H9 (cell line): ENCODE measurements around the gene NUP43. TPM values are rescaled to one million over a fixed set of nuclear protein-coding genes. Genes with fewer than 3 reads are reported as not detected.

ENCODE experiments used
- DNase-seq: peaks from one replicate; pipeline ENCODE4 v3.0.0-alpha.2; 2017
- H2AFZ ChIP-seq: one replicate; pipeline ENCODE4 v1.6.1; 2013; ENCODE audit warnings: mild to moderate bottlenecking, low read length, control low read depth, moderate library complexity
- H2AK5ac ChIP-seq: 2 replicates; pipeline ENCODE4 v1.6.1; 2013; ENCODE audit warnings: low read length, control low read depth, mixed read lengths; ENCODE audit not compliant: insufficient read length
- H2BK120ac ChIP-seq: one replicate; pipeline ENCODE4 v1.6.1; 2013; ENCODE audit warnings: low read depth, mild to moderate bottlenecking, low read length, control low read depth, inconsistent platforms; ENCODE audit not compliant: poor library complexity, severe bottlenecking
- H2BK12ac ChIP-seq: 2 replicates; pipeline ENCODE4 v1.6.1; 2013; ENCODE audit warnings: low read length, control low read depth, mixed read lengths, low read depth; ENCODE audit not compliant: insufficient read length
- H2BK15ac ChIP-seq: 2 replicates; pipeline ENCODE4 v1.6.1; 2013; ENCODE audit warnings: low read depth, low read length, control low read depth
- H2BK20ac ChIP-seq: one replicate; pipeline ENCODE4 v1.6.1; 2013; ENCODE audit warnings: low read depth, mild to moderate bottlenecking, low read length, control low read depth, inconsistent platforms; ENCODE audit not compliant: poor library complexity, severe bottlenecking
- H2BK5ac ChIP-seq: 2 replicates; pipeline ENCODE4 v1.6.1; 2013; ENCODE audit warnings: low read length, control low read depth, mixed read lengths; ENCODE audit not compliant: insufficient read length
- H3K14ac ChIP-seq: 2 replicates; pipeline ENCODE4 v1.6.1; 2013; ENCODE audit warnings: low read length, control low read depth; ENCODE audit not compliant: insufficient read depth
- H3K18ac ChIP-seq: 2 replicates; pipeline ENCODE4 v1.6.1; 2013; ENCODE audit warnings: low read depth, mild to moderate bottlenecking, mixed read lengths, low read length, control low read depth; ENCODE audit not compliant: insufficient read length
- H3K23ac ChIP-seq: 2 replicates; pipeline ENCODE4 v1.6.1; 2013; ENCODE audit warnings: low read length, control low read depth, mixed read lengths, low read depth; ENCODE audit not compliant: insufficient read length
- H3K23me2 ChIP-seq: 2 replicates; pipeline ENCODE4 v1.6.1; 2013; ENCODE audit warnings: low read depth, mild to moderate bottlenecking, mixed read lengths, low read length, control low read depth; ENCODE audit not compliant: insufficient read length, poor library complexity, severe bottlenecking
- H3K27ac ChIP-seq: 2 replicates; pipeline ENCODE4 v1.5.1; 2013; ENCODE audit warnings: low read length, control low read depth, mixed read lengths, low read depth; ENCODE audit not compliant: insufficient read length
- H3K27me3 ChIP-seq: 2 replicates; pipeline ENCODE4 v1.6.1; 2013; ENCODE audit warnings: low read length, control low read depth, inconsistent platforms; ENCODE audit not compliant: insufficient read depth
- H3K4ac ChIP-seq: 2 replicates; pipeline ENCODE4 v1.6.1; 2013; ENCODE audit warnings: low read depth, mild to moderate bottlenecking, control low read depth, inconsistent platforms, low read length, moderate library complexity
- H3K4me1 ChIP-seq: 2 replicates; pipeline ENCODE4 v1.6.1; 2013; ENCODE audit warnings: low read length, control low read depth, inconsistent platforms; ENCODE audit not compliant: insufficient read depth
- H3K4me2 ChIP-seq: 2 replicates; pipeline ENCODE4 v1.6.1; 2013; ENCODE audit warnings: low read length, control low read depth, mixed read lengths; ENCODE audit not compliant: insufficient read length, insufficient read depth
- H3K56ac ChIP-seq: 2 replicates; pipeline ENCODE4 v1.6.1; 2013; ENCODE audit warnings: low read depth, mild to moderate bottlenecking, mixed read lengths, low read length, control low read depth; ENCODE audit not compliant: insufficient read length
- H3K79me1 ChIP-seq: 2 replicates; pipeline ENCODE4 v1.6.1; 2013; ENCODE audit warnings: low read depth, mild to moderate bottlenecking, moderate library complexity, low read length, control low read depth, inconsistent platforms; ENCODE audit not compliant: insufficient read depth, poor library complexity, severe bottlenecking
- H3K79me2 ChIP-seq: 2 replicates; pipeline ENCODE4 v1.6.1; 2013; ENCODE audit warnings: low read length, control low read depth, inconsistent platforms; ENCODE audit not compliant: insufficient read depth
- H3K9ac ChIP-seq: 2 replicates; pipeline ENCODE4 v1.6.1; 2013; ENCODE audit warnings: low read length, control low read depth, mixed read lengths; ENCODE audit not compliant: insufficient read length; ENCODE audit errors: extremely low read depth
- H3K9me3 ChIP-seq: one replicate; pipeline ENCODE4 v1.6.1; 2013; ENCODE audit warnings: low read depth, low read length, inconsistent platforms; ENCODE audit not compliant: control insufficient read depth
- H3T11ph ChIP-seq: one replicate; pipeline ENCODE4 v1.6.1; 2013; ENCODE audit warnings: mild to moderate bottlenecking, low read length, control low read depth, inconsistent platforms
- H4K20me1 ChIP-seq: one replicate; pipeline ENCODE4 v1.6.1; 2013; ENCODE audit not compliant: control insufficient read depth, insufficient read length, insufficient read depth
- H4K5ac ChIP-seq: 2 replicates; pipeline ENCODE4 v1.6.1; 2013; ENCODE audit warnings: low read depth, mild to moderate bottlenecking, mixed read lengths, low read length, control low read depth; ENCODE audit not compliant: insufficient read length
- H4K8ac ChIP-seq: replicated peaks from 2 replicates; pipeline ENCODE4 v1.6.1; 2013; ENCODE audit warnings: low read length, control low read depth, mixed read lengths, low read depth; ENCODE audit not compliant: insufficient read length
- H4K91ac ChIP-seq: 2 replicates; pipeline ENCODE4 v1.6.1; 2013; ENCODE audit warnings: low read depth, mild to moderate bottlenecking, moderate library complexity, mixed read lengths, low read length, control low read depth; ENCODE audit not compliant: insufficient read length
- H3K27ac Mint-ChIP-seq, 3 experiments: 2 replicates in 2 of 3; 3 replicates in 1 of 3; pipeline ENCODE4 v1.8.0; 2020 to 2021; ENCODE audit warnings: mixed read lengths in 3 of 3, mild to moderate bottlenecking in 1 of 3, moderate library complexity in 1 of 3
- H3K27me3 Mint-ChIP-seq: 2 replicates; pipeline ENCODE4 v1.8.0; 2021; ENCODE audit warnings: low read depth, mild to moderate bottlenecking, moderate library complexity, mixed read lengths
- H3K36me3 Mint-ChIP-seq, 3 experiments: 2 replicates in 2 of 3; 3 replicates in 1 of 3; pipeline ENCODE4 v1.8.0; 2020 to 2021; ENCODE audit warnings: low read depth in 3 of 3, mixed read lengths in 3 of 3; ENCODE audit not compliant: insufficient read depth in 1 of 3
- H3K4me1 Mint-ChIP-seq, 2 experiments: 2 replicates each; pipeline ENCODE4 v1.8.0; 2020; ENCODE audit warnings: mixed read lengths in 2 of 2
- H3K4me3 Mint-ChIP-seq, 2 experiments: 2 replicates in 1 of 2; 3 replicates in 1 of 2; pipeline ENCODE4 v1.8.0; 2020 to 2021; ENCODE audit warnings: mild to moderate bottlenecking in 2 of 2, mixed read lengths in 2 of 2, moderate library complexity in 1 of 2
- H3K9me3 Mint-ChIP-seq, 2 experiments: 2 replicates in 1 of 2; 3 replicates in 1 of 2; pipeline ENCODE4 v1.8.0; 2020; ENCODE audit warnings: mild to moderate bottlenecking in 2 of 2, mixed read lengths in 2 of 2, moderate library complexity in 1 of 2
- CTCF ChIP-seq: fragments of 200-600 bp; sonication (generic); conservative IDR thresholded peaks from 3 replicates; pipeline ENCODE4 v1.8.0; 2021; ENCODE audit warnings: antibody characterized with exemption, mild to moderate bottlenecking
- WGBS: extraction: QIAGEN DNeasy Blood & Tissue Kit; methylation state at CpG from one replicate; pipeline ENCODE4 v1.1.7; 2013; ENCODE audit warnings: missing lambda C conversion rate, low lambda C conversion rate, mixed read lengths; ENCODE audit not compliant: insufficient read length; ENCODE audit errors: extremely low coverage; 5-methylcytosine and 5-hydroxymethylcytosine counted together
- total RNA-seq: library from RNA; stranded (reverse); gene quantifications from 2 replicates; pipeline ENCODE4 v1.2.1, GENCODE V29; 2021

Gene NUP43
- total RNA-seq, 1 experiment from 2014 or later, result 92.1 TPM

GRCh38 chr6:149782337-149782736, 36.0 kb upstream of the NUP43 start:
- no peak overlapping the region for H4K91ac ChIP-seq

More at GRCh38 chr6:149782337-149782736, 36.0 kb upstream of the NUP43 start:
- Histone ChIP-seq H2BK20ac (no peak overlapping the region), H4K20me1 (no peaks in the 10 kb centered on the region), H3K79me2 (no peaks in the 10 kb centered on the region), H3K4me1 (no peaks in the 10 kb centered on the region), H3K27me3 (no peaks in the 10 kb centered on the region), H2BK15ac (no peak overlapping the region), H2AFZ (no peak overlapping the region), H2BK12ac (no peak overlapping the region), H3K23ac (no peak overlapping the region), H2BK120ac (no peak overlapping the region), H2BK5ac (no peak overlapping the region), H3K9ac (no peak overlapping the region), H3K9me3 (no peaks in the 10 kb centered on the region), H2AK5ac (no peak overlapping the region), H3K4ac (no peak overlapping the region), H3K79me1 (no peaks in the 10 kb centered on the region), H3K56ac (no peak overlapping the region), H3K23me2 (no peaks in the 10 kb centered on the region), H3K27ac (no peak overlapping the region), H4K5ac (no peak overlapping the region), H3K4me2 (no peak overlapping the region), H3K14ac (no peak overlapping the region), H3T11ph (no peak overlapping the region), H3K18ac (no peak overlapping the region), H4K8ac (no peak overlapping the region)
- Mint-ChIP-seq H3K36me3 (peaks cover 18 to 47% (median 21%) of the 10 kb centered on the region in 3 experiments; a peak in 6 of 7 replicates), H3K27me3 (no peaks in the 10 kb centered on the region), H3K4me3 (no peak overlapping the region), H3K27ac (no peak overlapping the region; a peak in 1 of 7 replicates), H3K4me1 (no peaks in the 10 kb centered on the region), H3K9me3 (peaks cover 0 to 3% of the 10 kb centered on the region in 2 experiments; a peak in 2 of 5 replicates)
- DNase-seq, result no peak
- no CpG with 5 or more reads among the region's 2 CpGs for WGBS
- TF ChIP-seq CTCF, result no peak
